Spleen (tissue), 7 donors: Measurements from ENCODE around the gene GPR150.

ENCODE experiments used
- POLR2A ChIP-seq, 3 donors: fragments of 450-650 bp; IDR thresholded peaks; one replicate each; pipeline ENCODE4 v1.5.1; 2017; ENCODE audit warnings: antibody characterized with exemption in 3 of 3, mild to moderate bottlenecking in 1 of 3
- TF ChIP-seq, protein P1 (sequence below), 11 experiments: fragments of 200-600 bp in 7 of 11; fragments of 450-650 bp in 4 of 11; sonication (generic) in 4 of 11; IDR thresholded peaks in 8 of 11; conservative IDR thresholded peaks in 3 of 11; 1 replicate in 7 of 11; 2 replicates in 4 of 11; pipeline versions ENCODE4 v1.4.0 to v1.8.0; 2016 to 2021; ENCODE audit warnings: antibody characterized with exemption in 11 of 11, inconsistent platforms in 4 of 11, mild to moderate bottlenecking in 1 of 11
- donor health status: DM: no; HTN: no; CAD: no; lungs with moderate emphysema.
- donor health status: DM: no; HTN: no; CAD: no.
- donor health status: DM: no; HTN: no; CAD: no.

- TF ChIP-seq, protein P1, sequence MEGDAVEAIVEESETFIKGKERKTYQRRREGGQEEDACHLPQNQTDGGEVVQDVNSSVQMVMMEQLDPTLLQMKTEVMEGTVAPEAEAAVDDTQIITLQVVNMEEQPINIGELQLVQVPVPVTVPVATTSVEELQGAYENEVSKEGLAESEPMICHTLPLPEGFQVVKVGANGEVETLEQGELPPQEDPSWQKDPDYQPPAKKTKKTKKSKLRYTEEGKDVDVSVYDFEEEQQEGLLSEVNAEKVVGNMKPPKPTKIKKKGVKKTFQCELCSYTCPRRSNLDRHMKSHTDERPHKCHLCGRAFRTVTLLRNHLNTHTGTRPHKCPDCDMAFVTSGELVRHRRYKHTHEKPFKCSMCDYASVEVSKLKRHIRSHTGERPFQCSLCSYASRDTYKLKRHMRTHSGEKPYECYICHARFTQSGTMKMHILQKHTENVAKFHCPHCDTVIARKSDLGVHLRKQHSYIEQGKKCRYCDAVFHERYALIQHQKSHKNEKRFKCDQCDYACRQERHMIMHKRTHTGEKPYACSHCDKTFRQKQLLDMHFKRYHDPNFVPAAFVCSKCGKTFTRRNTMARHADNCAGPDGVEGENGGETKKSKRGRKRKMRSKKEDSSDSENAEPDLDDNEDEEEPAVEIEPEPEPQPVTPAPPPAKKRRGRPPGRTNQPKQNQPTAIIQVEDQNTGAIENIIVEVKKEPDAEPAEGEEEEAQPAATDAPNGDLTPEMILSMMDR (IDR thresholded peaks at IDR 0.05 in 8 of 11, conservative IDR thresholded peaks at IDR 0.05 in 3 of 11), result no peak
- no peak for TF ChIP-seq POLR2A (IDR thresholded peaks at IDR 0.05)
Measured at GRCh38 chr5:95631991-95632675, 12.2 kb downstream of the GPR150 start.
